ENCODE results near the gene ZBTB20. TPM values are rescaled to one million over a fixed set of nuclear protein-coding genes. Genes with fewer than 3 reads are reported as not detected.

ZBTB20 gene
- total RNA-seq, 2 donors from 2014 or later, result 112 to 120 TPM

- Histone ChIP-seq H3K9me3 (no peaks in the 10 kb centered on the region), H3K27me3 (replicated peaks; ENCODE audit: insufficient read depth) (no peaks in the 10 kb centered on the region), H3K36me3 (no peaks in the 10 kb centered on the region), H3K4me1 (ENCODE audit: control insufficient read depth in 1 of 2, low read depth in 2 of 2) (peaks cover 8 to 26% of the 10 kb centered on the region in 2 donors), H3K27ac (no peak overlapping the region), H3K4me3 (no peak overlapping the region)
- ATAC-seq (ENCODE audit: insufficient number of reproducible peaks, low FRiP score, low read depth) (no peak), DNase-seq (ENCODE audit: low spot score) (no peak)
- TF ChIP-seq CTCF (IDR thresholded peaks at IDR 0.05), result no peak
These were observed 273.5 kb downstream of the ZBTB20 start for GRCh38 chr3:114873591-114873990.

- no peaks in the 10 kb centered on the region for H3K9me3 ChIP-seq
- H3K27ac ChIP-seq, result no peak overlapping the region
- TF ChIP-seq CTCF (IDR thresholded peaks at IDR 0.05), result no peak
- ATAC-seq (ENCODE audit: insufficient number of reproducible peaks, low FRiP score, low read depth) (no peak), DNase-seq (ENCODE audit: low spot score) (no peak)
- no peaks in the 10 kb centered on the region for H3K36me3 ChIP-seq
- no peak overlapping the region for H3K4me3 ChIP-seq
- peaks cover 8 to 21% of the 10 kb centered on the region in 2 donors for H3K4me1 ChIP-seq (ENCODE audit: control insufficient read depth in 1 of 2, low read depth in 2 of 2)
- H3K27me3 ChIP-seq (replicated peaks; ENCODE audit: insufficient read depth), result no peaks in the 10 kb centered on the region
These were observed 274.5 kb downstream of the ZBTB20 start for GRCh38 chr3:114872588-114872987.

GRCh38 chr3:114872050-114872449 is 275.0 kb downstream of the ZBTB20 start:
- TF ChIP-seq CTCF (IDR thresholded peaks at IDR 0.05), result no peak
- Histone ChIP-seq H3K36me3 (no peaks in the 10 kb centered on the region), H3K4me3 (peak overlapping the region; percentile 9), H3K27ac (no peak overlapping the region), H3K9me3 (no peaks in the 10 kb centered on the region), H3K27me3 (replicated peaks; ENCODE audit: insufficient read depth) (no peaks in the 10 kb centered on the region), H3K4me1 (ENCODE audit: control insufficient read depth in 1 of 2, low read depth in 2 of 2) (peaks cover 8 to 19% of the 10 kb centered on the region in 2 donors)
- ATAC-seq (ENCODE audit: insufficient number of reproducible peaks, low FRiP score, low read depth), result no peak
- no peak for DNase-seq (ENCODE audit: low spot score)

- ATAC-seq (ENCODE audit: insufficient number of reproducible peaks, low FRiP score, low read depth), result no peak
- Histone ChIP-seq H3K36me3 (no peaks in the 10 kb centered on the region), H3K27me3 (replicated peaks; ENCODE audit: insufficient read depth) (no peaks in the 10 kb centered on the region), H3K4me3 (no peak overlapping the region), H3K4me1 (ENCODE audit: control insufficient read depth in 1 of 2, low read depth in 2 of 2) (peaks cover 8 to 25% of the 10 kb centered on the region in 2 donors), H3K27ac (no peak overlapping the region), H3K9me3 (no peaks in the 10 kb centered on the region)
- no peak for TF ChIP-seq CTCF (IDR thresholded peaks at IDR 0.05)
- no peak for DNase-seq (ENCODE audit: low spot score)
These were observed 279.1 kb downstream of the ZBTB20 start for GRCh38 chr3:114867835-114868503.

- TF ChIP-seq CTCF (IDR thresholded peaks at IDR 0.05), result no peak
- no peak overlapping the region for H3K4me3 ChIP-seq
- H3K9me3 ChIP-seq, result no peaks in the 10 kb centered on the region
- H3K27me3 ChIP-seq (replicated peaks; ENCODE audit: insufficient read depth), result no peaks in the 10 kb centered on the region
- DNase-seq (ENCODE audit: low spot score) (no peak), ATAC-seq (ENCODE audit: insufficient number of reproducible peaks, low FRiP score, low read depth) (no peak)
- H3K27ac ChIP-seq, result no peak overlapping the region
- no peaks in the 10 kb centered on the region for H3K36me3 ChIP-seq
- peaks cover 8 to 19% of the 10 kb centered on the region in 2 donors for H3K4me1 ChIP-seq (ENCODE audit: control insufficient read depth in 1 of 2, low read depth in 2 of 2)
These were observed 279.7 kb downstream of the ZBTB20 start for GRCh38 chr3:114867359-114867758.
